ENCODE results near the gene OR10H5.
"Not testable (repeated sequence)": the region's sequence is repeated elsewhere in the genome, so short reads cannot be mapped to it uniquely, and the experiment has no call there.

The OR10H5 gene, protein sequence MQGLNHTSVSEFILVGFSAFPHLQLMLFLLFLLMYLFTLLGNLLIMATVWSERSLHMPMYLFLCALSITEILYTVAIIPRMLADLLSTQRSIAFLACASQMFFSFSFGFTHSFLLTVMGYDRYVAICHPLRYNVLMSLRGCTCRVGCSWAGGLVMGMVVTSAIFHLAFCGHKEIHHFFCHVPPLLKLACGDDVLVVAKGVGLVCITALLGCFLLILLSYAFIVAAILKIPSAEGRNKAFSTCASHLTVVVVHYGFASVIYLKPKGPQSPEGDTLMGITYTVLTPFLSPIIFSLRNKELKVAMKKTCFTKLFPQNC

DNA sequence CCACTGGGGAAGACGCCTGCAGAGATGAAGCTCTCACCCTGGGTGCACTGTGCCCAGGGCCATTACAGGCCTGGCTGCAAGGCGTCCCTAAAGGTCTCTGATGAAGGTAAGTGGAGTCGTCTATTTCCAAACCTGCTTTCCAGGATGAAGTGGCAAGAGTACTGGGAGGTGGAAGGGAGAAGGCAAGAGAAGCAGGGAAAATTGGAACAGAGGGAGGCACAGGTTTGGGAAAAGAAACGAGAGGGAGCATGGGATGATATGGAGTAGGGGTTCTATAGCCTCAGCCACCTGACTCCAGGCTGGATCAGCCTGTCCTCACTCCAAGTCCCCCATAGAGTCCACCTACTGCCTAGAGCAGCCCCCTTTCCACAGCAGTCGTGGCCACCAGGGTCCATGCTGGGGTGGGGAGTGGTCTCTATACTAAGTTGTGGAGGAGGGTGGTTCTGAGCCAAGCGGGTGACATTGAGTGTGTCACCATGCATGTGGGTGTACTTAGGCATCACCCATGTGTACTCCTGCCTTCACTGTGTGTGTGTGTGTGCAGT, at the start of gene OR10H5:
TSS of gene OR10H5 (plus strand) at position 51 of the 545 bp plus-strand sequence. CDS start 6,388 bp downstream, outside the sequence.
- no peak for DNase-seq (ENCODE audit: low read depth)

- DNase-seq (ENCODE audit: low read depth) = no peak
Observed at GRCh38 chr19:15737722-15738121, 49.7 kb upstream of the OR10H5 start, which contains the start of gene OR10H3. OR10H3 (plus strand) TSS chr19:15737985; CDS start chr19:15741393, 3,408 bp downstream.

DNA sequence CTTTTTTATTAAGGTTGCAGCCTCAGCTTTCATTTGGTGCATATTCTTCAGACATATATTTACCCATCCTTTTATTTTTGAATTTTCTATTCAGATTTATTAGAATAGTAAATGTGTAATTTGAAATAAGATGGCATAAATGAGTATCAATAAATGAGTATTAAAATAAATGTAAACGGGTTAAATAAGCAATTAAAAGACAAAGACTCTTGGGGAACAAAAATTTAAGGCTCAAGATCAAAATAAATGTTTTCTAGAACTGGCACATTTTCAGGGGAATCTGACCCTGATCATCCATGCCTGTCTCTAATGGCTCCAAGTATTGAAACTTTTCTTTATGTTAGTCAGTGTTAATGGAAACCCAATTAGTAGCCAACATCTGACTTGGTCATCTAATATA, 46.7 kb upstream of the OR10H5 start:
- DNase-seq (ENCODE audit: low read depth) = no peak

DNA sequence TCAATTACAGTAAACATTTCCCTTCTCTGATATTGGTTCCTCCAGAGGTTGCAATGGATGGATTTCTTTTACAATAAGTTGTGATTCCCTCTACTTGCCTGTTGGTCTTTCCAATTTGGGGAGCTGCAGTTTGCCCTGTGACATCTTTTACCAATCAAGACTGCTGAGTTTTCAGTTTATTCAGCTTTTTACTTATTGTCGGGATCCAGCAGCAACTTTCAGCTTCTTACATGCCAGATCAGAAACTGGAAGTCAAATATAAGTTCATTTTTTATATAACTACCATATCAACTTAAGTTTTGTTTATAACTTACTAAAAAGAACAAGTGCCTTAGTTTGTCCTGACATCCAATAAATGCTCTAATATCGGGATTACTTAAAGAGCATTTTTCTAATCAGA, 39.2 kb upstream of the OR10H5 start:
- no peak for DNase-seq (ENCODE audit: low read depth)

GRCh38 chr19:15758379-15758778, 29.1 kb upstream of the OR10H5 start:
- no peak for DNase-seq (ENCODE audit: low read depth)

GRCh38 chr19:15759962-15760565, 27.4 kb upstream of the OR10H5 start:
- DNase-seq (ENCODE audit: low read depth) = no peak

DNA sequence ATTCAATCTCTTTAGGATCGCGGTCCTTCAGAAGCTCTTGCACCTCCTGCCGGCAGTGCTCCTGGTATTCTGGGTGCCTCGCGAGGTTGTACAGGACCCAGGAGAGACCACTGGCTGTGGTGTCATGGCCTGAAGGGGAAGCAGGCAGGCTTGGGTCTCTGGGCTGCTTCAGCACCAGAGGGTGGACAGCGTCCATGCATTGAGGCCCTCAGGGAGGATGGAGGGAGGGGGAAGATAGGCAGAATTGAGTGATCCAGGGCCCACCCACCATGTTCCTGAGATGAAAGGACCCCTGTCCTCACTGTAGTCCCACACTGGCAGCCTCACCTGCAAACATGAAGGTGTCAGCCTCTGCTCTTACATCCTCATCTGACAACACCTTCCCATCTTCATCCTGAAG, 17.9 kb upstream of the OR10H5 start:
- DNase-seq (ENCODE audit: low read depth) = no peak

- DNase-seq (ENCODE audit: low read depth) = not testable (repeated sequence)
Observed at GRCh38 chr19:15774159-15774558, 13.3 kb upstream of the OR10H5 start.

- no peak for DNase-seq (ENCODE audit: low read depth)
Observed at GRCh38 chr19:15775249-15775648, 12.2 kb upstream of the OR10H5 start.

- DNase-seq (ENCODE audit: low read depth) = no peak
Observed at GRCh38 chr19:15776264-15776663, 11.2 kb upstream of the OR10H5 start.

- no peak for DNase-seq (ENCODE audit: low read depth)
Observed at GRCh38 chr19:15776991-15777970, 10.2 kb upstream of the OR10H5 start.

- no peak for DNase-seq (ENCODE audit: low read depth)
Observed at GRCh38 chr19:15779756-15780476, 7.5 kb upstream of the OR10H5 start.

- DNase-seq (ENCODE audit: low read depth) = no peak
Observed at GRCh38 chr19:15780610-15781418, 6.6 kb upstream of the OR10H5 start.

- no peak for DNase-seq (ENCODE audit: low read depth)
Observed at GRCh38 chr19:15781661-15782060, 5.8 kb upstream of the OR10H5 start.

DNA sequence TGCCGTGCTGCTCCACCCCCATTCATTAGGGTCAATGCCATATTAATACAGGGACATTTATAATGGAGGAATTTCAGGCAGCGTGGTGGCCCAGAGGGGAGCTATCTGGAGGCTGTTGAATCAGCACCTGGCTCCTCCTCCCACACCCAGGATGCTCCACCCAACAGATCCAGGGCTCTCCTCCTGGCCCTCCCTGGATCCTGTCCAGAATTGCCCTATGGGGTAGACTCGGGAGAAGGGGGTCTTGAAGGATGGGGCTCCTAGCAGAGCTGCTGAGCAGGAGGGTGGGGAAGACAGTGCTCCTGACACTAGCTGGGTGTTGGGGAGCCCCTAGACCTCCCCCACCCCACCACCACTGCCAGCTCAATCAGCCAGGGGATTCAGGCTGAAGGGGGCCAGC, 5.2 kb upstream of the OR10H5 start:
- DNase-seq (ENCODE audit: low read depth) = no peak

DNA sequence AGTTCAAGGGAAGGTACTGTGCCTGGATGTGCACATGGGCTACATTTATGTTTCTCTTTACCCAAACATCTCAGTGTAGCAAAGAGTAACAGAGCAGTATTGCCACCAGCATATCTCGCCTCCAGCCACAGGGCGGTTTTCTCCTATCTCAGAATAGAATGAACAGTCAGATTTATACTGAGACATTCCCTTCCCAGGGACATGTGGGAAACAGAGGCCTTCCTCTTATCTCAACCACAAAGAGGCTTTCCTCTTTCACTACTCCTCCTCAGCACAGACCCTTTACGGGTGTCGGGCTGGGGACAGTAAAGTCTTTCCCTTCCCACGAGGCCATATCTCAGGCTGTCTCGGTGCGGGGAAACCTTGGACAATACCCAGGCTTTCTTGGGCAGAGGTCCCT, 4.6 kb upstream of the OR10H5 start:
- not testable (repeated sequence) for DNase-seq (ENCODE audit: low read depth)

DNA sequence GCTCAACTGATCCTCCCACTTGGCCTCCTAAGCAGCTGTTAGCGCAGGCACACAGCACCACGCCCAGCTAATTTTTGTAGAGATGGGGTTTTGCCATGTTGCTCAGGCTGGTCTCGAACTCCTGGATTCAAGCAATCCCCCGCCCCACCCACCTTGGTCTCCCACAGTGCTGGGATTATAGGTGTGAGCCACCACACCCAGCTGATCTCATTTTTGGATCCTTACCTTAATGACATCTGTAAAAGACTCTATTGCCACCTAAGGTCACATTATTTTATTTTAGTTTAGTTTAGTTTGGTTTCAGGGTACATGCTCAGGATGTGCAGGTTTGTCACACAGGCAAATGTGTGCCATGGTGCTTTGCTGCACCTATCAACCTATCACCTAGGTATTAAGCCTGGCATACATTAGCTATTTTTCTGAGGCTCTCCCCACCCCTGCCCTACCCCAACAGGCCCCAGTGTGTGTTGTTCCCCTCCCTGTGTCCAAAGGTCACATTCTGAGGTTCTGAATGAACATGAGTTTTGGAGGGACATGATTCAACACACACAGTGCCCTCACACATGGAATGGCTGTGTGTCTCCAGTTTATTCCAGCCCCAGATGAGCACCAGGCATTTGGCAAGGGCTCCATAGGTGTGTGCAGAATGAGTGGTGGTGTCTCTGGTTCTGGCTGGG, 1.3 kb downstream of the OR10H5 start:
- DNase-seq (ENCODE audit: low read depth) = no peak

DNA sequence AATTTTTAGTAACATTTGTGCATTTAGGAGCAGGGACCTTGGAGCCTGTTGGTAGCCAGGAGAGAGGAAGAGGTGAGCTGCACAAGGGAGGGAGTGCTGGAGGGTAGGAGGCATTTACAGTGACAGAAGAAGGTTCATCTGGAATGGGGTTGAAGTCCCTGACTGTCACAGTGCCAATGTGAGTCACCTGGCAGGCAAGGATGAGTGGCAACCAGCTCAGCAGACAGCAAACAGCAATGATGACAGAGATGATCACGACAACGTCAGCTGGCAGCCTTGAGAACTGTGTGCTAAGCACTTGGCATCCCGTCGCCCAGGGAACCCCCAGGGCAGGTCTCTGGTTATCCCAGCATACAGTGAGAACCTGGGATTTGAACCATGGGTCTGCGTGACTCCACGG, 2.6 kb downstream of the OR10H5 start:
- DNase-seq (ENCODE audit: low read depth) = no peak

GRCh38 chr19:15794279-15794678, 6.8 kb downstream of the OR10H5 start:
- DNase-seq (ENCODE audit: low read depth) = not testable (repeated sequence)

GRCh38 chr19:15810335-15810734, 22.9 kb downstream of the OR10H5 start:
- DNase-seq (ENCODE audit: low read depth) = no peak
